HuH-7 (cell line): Measurements from ENCODE around the gene C8G.

Experiments
- DNase-seq: peaks from one replicate; pipeline ENCODE4 v3.0.0; 2011; ENCODE audit warnings: low spot score

C8G gene

DNA sequence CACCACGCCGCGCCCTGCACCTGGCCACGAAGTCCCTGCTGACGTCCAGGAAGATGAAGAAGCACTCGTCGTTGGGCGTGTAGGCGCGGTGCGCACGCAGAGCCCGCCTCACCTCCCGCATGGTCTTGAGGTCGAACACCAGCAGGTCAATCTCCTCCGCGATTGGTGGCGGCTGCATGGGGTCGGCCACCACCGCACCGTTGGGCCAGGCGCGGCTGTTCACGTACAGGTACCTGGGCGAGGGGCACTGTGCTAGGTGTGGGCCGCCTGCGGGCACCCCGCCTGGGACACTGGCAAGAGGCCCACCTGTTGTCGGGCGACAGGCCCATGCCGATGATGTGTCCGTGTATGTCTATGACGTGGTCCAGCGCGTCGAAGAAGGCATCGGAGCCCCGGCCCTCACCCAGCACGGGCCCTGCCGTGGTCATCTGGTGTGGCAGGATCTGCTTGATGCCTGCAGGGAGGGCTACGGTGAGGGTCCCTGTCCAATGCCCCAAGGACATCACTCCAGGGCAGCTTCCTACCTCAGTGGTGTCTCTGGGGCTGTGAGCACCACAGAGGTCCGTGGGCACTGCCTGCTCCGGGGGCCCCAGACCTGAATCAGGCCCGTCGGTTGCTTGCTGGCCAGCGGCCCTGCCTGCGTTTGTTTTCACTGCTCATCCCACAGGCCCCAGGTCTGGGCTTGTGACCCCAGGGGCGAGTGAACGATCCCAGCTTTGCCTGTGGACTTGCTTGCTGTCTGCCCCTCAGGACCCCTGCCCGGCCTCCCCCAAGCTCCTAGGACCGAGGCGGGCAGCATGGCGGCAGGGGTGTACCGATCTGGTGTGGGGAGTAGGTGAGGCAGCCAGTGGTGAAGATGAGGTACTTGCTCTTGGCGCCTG lies 3.6 kb upstream of the C8G start:
- no peak for DNase-seq

DNA sequence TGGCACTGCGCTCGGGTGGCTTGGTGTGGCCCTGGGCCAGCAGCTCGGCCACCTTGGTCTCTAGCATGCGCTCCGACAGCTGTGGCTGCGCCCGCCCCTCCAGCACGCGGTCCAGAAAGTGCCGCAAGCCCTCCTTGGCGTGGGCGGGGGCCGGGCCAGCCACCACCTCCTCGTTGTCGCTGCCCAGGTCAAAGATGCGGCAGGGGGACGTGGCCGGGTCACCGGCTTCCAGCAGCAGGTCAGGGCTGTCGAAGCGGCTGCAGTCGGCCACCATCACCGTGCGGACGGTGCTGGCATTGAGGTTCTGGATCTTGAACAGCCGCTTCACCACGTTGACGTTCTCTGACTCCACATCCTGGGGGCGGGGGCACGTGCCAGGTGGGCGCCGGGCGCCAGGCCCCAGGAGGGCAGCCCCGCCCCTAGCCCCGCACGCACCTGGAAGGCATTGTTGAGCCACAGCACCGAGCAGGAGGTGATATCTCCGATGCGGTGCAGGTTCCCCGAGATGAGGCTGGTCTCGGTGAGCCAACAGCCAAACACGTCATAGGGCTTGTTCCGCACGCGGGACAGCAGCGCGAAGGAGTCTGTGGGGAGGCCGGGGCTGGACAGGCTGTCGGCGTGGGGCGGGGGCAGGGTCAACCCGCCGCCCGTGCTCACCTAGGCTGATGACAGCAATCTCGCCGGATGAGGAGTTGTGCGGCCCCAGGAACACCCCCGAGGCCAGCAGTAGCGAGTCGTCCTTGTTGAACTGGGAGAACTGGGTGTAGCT lies 2.7 kb upstream of the C8G start:
- DNase-seq, result no peak

- no peak for DNase-seq
Measured at GRCh38 chr9:136942881-136943230, 2.2 kb upstream of the C8G start.

- DNase-seq, result no peak
Measured at GRCh38 chr9:136943291-136944211, 1.5 kb upstream of the C8G start.

GRCh38 chr9:136944212-136944518 lies 878 bp upstream of the C8G start:
- peak; percentile 59 for DNase-seq

DNA sequence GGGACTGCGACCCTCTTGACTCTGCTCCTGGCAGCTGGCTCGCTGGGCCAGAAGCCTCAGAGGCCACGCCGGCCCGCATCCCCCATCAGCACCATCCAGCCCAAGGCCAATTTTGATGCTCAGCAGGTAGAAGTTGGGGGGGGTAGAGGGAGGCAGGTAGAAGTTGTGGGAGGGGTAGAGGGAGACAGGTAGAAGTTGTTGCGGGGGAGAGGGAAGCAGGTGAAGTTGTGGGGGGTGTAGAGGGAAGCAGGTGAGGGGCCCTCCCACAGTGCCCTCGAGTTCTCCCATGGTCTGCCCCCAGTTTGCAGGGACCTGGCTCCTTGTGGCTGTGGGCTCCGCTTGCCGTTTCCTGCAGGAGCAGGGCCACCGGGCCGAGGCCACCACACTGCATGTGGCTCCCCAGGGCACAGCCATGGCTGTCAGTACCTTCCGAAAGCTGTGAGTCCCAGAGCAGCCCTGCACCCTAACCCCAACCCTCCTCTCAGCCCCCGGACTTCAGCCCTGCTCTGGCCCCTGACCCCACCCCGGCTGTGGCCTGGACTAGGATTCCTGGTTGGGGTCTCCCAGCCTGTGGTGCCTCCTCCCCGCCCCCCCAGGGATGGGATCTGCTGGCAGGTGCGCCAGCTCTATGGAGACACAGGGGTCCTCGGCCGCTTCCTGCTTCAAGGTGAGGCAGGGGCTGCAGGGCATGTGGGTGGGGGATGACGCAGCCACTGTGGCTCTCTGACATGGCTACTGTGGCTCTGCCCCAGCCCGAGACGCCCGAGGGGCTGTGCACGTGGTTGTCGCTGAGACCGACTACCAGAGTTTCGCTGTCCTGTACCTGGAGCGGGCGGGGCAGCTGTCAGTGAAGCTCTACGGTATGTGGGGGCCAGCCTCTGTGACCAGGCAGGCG lies 537 bp downstream of the C8G start:
- no peak for DNase-seq

DNA sequence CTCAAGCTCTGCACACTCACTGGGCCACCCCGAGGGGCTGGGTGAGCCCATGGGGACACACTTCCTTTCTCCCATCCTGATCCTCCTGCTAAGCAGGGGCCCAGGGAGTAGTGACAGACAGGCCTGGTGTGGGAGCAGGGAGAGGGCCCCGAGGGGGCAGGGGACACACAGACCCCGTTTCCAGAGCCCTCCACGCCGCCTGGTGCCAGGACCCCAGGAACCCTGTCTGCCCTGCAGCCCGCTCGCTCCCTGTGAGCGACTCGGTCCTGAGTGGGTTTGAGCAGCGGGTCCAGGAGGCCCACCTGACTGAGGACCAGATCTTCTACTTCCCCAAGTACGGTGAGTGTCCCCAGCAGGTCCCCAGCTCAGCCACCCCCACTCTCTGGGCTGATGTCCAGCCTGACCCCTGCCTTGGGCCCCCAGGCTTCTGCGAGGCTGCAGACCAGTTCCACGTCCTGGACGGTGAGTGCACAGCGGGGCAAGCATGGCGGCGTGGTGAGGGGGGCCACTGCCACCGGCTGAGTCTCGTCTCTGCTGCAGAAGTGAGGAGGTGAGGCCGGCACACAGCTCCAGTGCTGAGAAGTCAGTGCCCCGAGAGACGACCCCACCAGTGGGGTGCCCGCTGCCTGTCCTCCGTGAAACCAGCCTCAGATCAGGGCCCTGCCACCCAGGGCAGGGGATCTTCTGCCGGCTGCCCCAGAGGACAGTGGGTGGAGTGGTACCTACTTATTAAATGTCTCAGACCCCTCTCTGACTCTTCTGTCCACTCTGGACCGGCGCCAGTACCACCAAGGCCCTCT lies 1.4 kb downstream of the C8G start:
- no peak for DNase-seq

- DNase-seq, result no peak
Measured at GRCh38 chr9:136947028-136947891, 2.2 kb downstream of the C8G start.

DNA sequence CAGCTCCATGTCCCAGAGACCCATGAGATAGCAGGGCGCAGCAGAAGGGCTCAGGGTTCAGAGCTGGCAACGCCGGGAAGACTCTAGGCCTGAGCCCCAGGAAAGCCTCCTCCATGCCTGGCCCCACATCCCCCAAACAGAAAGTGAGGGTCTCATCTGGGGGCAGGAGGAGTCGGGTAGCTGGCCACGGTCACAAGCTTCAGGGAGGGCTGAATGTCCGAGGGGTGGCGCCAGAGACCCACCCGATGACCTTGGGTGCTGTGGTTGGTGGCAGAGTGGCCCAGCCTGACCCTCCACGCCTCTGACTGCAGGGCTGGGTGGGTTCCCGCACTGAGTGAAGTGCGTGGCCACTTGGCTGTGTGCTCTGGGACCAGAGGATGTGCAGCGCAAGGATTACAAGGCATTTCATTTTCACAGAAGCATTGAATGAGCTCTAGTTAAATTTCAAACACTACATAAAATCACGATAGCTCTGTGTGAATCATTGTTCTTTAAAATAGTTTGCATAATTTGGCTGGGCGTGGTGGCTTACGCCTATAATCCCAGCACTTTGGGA lies 3.0 kb downstream of the C8G start:
- DNase-seq, result peak; percentile 94

DNA sequence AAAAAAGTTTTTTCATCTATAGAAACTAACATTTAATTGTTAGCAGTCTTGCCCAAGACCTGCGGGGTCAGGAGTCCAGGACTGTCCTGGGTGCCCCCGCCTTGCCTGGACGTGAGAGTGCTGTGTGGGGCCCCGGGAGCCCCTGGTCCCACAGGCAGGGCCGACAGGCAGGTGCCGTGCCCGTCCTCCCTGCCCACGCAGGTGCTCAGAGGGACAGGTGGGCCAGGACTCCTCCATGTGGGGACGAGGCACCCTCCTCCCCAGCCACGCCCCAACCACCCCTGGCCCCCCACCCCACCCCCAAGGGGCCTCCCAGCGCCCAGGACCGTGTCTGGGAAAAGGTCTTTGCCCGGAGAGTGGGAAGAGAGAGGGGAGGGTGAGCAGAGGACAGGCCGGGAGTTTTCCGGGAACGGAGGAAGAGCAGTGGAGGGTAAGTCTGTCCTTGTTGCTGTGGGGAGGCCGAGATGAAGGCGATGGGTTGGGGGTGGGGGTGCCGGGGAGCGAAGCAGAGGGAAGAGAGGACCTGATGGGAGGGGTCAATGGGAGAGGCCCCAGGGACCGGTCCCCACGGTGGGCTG lies 4.3 kb downstream of the C8G start:
- no peak for DNase-seq

DNA sequence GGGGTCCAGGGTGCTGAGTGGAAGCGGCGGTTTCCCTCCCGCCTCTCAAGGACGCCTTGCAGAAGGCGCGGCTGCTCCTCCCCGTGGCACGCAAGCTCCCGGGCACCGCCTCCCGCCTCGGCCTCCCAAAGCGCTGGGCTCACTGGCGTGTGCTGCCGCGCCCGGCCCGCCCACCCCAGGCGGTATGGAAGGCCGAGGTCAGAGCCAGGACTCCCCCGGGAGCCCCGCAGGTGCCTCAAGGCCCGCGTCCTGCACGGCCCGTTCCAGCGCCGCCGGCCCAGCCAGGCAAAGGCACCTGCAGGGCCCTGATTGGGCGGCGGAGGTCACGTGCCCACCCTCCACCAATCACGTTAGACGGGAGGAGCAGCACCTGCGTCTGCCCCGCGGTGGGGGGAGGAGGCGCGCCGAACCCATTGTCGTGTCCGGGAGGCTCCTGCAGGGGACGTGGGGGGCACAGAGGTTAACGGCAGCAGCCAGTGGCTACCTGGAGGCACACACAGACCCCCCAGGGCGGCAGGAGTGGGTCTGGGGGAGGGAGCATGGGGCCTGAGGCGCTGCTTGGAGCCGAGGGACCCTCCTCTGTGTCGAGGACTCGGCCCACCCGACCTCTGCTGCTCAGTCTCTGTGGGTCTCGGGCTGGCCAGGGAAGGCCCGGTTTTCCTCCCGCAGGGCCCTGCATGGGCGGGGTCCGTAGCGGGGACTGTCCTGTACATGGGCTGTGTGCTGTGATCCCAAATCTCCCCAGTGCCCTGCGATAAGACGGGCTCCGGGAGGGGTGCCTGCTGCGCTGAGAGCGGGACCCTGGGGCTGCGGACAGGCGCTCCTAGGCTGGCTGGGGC lies 5.0 kb downstream of the C8G start:
- peak; percentile 100 for DNase-seq

DNA sequence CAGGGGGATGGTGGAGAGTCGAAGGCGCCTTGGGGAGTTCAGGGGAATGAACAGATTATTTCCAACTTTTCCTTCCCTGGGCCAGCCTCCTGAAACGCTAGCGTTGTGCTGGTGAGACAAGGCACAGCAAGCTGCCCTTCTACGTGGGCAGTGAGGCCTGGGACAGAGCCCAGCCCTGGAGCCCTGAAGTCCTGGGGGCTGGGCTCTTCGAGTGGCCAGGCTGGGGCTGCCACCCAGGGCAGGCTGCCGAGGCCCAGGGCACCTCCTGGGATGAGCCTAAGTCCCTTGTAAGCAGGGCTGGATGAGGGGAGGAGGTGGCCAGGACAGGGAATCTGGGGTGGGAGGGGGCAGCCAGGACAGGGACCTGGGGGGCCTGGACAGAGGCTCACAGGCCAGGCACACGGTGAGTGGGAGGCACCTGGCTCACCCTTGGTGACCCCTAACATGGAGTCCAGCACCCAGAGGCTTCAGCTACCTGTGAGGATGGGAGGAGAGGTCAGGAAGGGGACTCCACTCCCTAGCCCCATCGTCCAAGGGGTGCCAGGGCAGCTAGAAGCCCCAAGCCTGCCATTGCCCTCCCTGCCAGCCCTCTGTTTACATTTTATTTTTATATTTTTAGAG lies 5.7 kb downstream of the C8G start:
- no peak for DNase-seq

DNA sequence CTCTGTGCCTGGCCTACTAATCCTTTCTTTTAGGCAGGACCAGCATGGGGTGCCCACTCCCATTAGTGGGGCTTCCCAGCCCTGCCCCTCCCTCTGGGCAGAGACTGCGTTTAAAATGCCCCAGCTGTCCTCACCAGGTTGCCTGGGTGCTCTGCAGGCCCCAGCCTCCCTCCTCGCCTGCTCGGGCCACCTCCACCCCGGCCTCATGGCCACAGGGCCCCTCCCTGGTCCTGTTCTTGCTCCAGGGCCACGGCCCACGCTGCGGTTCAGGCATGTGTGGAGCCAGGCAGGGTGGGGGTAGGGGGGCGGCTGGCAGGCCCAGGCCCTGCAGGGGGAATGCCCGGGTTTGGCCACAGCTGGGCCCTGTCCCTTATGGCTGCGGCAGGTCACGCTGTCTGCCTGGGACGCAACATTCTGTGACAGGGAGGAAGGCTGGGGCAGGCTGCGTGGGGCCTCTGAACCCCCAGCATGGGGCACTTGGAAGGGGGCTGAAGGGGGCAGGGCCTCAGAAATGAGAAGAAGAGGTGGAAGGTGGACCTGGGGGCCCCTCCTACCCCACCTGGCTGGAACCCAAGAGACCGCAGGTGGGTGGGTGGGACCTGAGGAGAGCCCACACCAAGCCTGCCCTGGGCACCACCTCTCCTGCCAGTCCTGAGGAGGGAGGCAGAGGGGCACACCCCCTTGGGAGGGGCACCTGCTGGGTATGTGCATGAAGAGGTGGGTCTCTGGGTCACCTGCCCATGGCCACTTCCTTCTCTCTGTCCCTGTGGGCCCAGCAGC lies 6.7 kb downstream of the C8G start, which contains the start of gene LCN12:
LCN12 (plus strand) TSS at position 733 of the 780 bp plus-strand sequence. CDS start 55 bp downstream, outside the sequence.
- no peak for DNase-seq

GRCh38 chr9:136952321-136952850 lies 7.3 kb downstream of the C8G start:
- no peak for DNase-seq

DNA sequence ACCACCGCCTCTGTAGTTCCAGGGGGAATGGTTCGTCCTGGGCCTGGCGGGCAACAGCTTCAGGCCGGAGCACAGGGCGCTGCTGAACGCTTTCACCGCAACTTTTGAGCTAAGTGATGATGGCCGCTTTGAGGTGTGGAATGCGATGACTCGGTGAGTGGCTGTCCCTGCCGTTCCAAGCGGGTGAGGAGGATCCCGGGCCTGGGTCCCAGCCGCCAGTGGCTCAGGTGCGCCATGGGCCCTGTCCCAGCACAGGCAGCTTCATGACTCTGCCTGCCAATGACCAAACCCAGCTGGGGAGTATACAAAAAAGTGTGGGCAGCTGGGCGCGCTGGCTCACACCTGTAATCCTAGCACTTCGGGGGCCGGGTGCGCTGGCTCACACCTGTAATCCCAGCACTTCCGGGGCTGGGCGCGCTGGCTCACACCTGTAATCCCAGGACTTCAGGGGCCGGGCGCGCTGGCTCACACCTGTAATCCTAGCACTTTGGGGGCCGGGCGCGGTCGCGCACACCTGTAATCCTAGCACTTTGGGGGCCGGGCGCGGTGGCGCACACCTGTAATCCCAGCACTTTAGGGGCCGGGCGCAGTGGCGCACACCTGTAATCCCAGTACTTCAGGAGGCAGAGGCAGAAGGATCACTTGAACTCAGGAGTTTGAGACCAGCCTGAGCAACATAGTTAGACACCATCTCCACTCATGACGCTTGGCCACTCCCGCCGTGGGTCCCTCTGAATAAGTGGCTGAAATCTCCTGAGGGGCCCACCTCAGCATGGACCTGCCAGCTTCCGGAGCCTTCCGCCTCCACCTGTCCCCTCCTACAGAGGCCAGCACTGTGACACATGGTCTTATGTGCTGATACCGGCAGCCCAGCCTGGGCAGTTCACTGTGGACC lies 8.1 kb downstream of the C8G start:
- no peak for DNase-seq
